ENCODE measurements around the gene DPYSL3.

The DPYSL3 gene

GRCh38 chr5:147460380-147460779 is 49.5 kb downstream of the DPYSL3 start:
- H3K4me3 ChIP-seq (ENCODE audit: low read depth, low read length) = no peak overlapping the region
- TF ChIP-seq, protein P1, sequence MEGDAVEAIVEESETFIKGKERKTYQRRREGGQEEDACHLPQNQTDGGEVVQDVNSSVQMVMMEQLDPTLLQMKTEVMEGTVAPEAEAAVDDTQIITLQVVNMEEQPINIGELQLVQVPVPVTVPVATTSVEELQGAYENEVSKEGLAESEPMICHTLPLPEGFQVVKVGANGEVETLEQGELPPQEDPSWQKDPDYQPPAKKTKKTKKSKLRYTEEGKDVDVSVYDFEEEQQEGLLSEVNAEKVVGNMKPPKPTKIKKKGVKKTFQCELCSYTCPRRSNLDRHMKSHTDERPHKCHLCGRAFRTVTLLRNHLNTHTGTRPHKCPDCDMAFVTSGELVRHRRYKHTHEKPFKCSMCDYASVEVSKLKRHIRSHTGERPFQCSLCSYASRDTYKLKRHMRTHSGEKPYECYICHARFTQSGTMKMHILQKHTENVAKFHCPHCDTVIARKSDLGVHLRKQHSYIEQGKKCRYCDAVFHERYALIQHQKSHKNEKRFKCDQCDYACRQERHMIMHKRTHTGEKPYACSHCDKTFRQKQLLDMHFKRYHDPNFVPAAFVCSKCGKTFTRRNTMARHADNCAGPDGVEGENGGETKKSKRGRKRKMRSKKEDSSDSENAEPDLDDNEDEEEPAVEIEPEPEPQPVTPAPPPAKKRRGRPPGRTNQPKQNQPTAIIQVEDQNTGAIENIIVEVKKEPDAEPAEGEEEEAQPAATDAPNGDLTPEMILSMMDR (IDR thresholded peaks at IDR 0.05; ENCODE audit: borderline replicate concordance, insufficient read depth, low read depth, low read length) = no peak

GRCh38 chr5:147458581-147458980 is 51.3 kb downstream of the DPYSL3 start:
- no peak overlapping the region for H3K4me3 ChIP-seq (ENCODE audit: low read depth, low read length)
- TF ChIP-seq, protein P1 (IDR thresholded peaks at IDR 0.05; ENCODE audit: borderline replicate concordance, insufficient read depth, low read depth, low read length) = no peak

- TF ChIP-seq, protein P1 (IDR thresholded peaks at IDR 0.05; ENCODE audit: borderline replicate concordance, insufficient read depth, low read depth, low read length) = no peak
- H3K4me3 ChIP-seq (ENCODE audit: low read depth, low read length) = no peak overlapping the region
Observed at GRCh38 chr5:147455822-147456450, 53.9 kb downstream of the DPYSL3 start.

GRCh38 chr5:147454996-147455677 is 54.7 kb downstream of the DPYSL3 start:
- TF ChIP-seq, protein P1 (IDR thresholded peaks at IDR 0.05; ENCODE audit: borderline replicate concordance, insufficient read depth, low read depth, low read length) = no peak
- H3K4me3 ChIP-seq (ENCODE audit: low read depth, low read length) = no peak overlapping the region

GRCh38 chr5:147453875-147454814 is 55.7 kb downstream of the DPYSL3 start:
- TF ChIP-seq, protein P1 (IDR thresholded peaks at IDR 0.05; ENCODE audit: borderline replicate concordance, insufficient read depth, low read depth, low read length) = peak; percentile 83
- H3K4me3 ChIP-seq (ENCODE audit: low read depth, low read length) = peak overlapping the region; percentile 63

DNA sequence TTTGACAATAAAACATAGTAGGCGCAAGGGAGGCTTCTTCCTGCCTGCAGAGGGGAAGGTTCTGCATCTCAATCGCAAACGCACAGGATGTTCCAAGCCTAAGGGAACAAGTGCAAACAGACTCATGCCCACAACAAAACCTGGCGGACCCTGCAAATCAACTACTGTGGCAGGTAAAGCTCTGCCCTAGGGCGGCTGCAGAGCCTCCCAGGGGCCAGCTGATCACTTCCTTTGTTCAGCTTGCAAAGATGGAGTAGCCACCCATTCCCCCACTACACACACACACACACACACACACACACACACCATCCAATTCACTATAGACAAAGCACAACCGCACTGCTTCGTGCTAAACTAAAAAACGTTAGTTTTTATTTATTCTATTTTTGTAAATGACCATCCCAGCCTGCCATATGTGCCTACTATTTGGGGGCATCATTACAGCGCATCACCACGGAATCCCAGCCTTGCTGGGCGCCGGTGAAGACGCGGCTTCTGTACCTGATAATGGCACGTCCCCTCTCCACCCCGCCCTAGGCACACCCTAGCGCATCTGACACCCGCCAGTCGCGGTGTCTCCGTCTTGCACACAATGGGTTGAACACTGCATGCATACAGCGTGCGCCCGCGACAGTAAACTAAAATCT is 57.6 kb downstream of the DPYSL3 start:
- H3K4me3 ChIP-seq (ENCODE audit: low read depth, low read length) = no peak overlapping the region
- TF ChIP-seq, protein P1 (IDR thresholded peaks at IDR 0.05; ENCODE audit: borderline replicate concordance, insufficient read depth, low read depth, low read length) = no peak

All from GM12875 (cell line).